ENCODE results near the gene NLK. TPM values are rescaled to one million over a fixed set of nuclear protein-coding genes. Genes with fewer than 3 reads are reported as not detected.
"Not testable (repeated sequence)": the region's sequence is repeated elsewhere in the genome, so short reads cannot be mapped to it uniquely, and the experiment has no call there.

The NLK gene
- total RNA-seq, 2 experiments from 2014 or later, result 12.9 TPM

GRCh38 chr17:28136923-28137322, 94.4 kb downstream of the NLK start:
- POLR2A ChIA-PET, result no interaction called here
- CTCF ChIA-PET, result interaction anchor here (0.7 kb wide), 1 partner anchor 80 kb away, joined by 6 read pairs; no protein-coding TSS in a partner anchor

- ChIA-PET CTCF (no interaction called here), POLR2A (no interaction called here)
Measured at GRCh38 chr17:28139822-28140221, 97.3 kb downstream of the NLK start.

GRCh38 chr17:28141313-28141712, 98.8 kb downstream of the NLK start:
- ChIA-PET CTCF (no interaction called here), POLR2A (no interaction called here)

- ChIA-PET CTCF (no interaction called here), POLR2A (no interaction called here)
Measured at GRCh38 chr17:28141773-28142172, 99.3 kb downstream of the NLK start.

GRCh38 chr17:28142305-28142704, 99.8 kb downstream of the NLK start:
- ChIA-PET POLR2A (no interaction called here), CTCF (no interaction called here)

GRCh38 chr17:28144019-28144418, 101.5 kb downstream of the NLK start:
- ChIA-PET POLR2A (no interaction called here), CTCF (no interaction called here)

GRCh38 chr17:28145348-28145747, 102.9 kb downstream of the NLK start:
- CTCF ChIA-PET, result no interaction called here
- POLR2A ChIA-PET, result no interaction called here

GRCh38 chr17:28147017-28147416, 104.5 kb downstream of the NLK start:
- CTCF ChIA-PET, result no interaction called here

GRCh38 chr17:28151001-28151400, 108.5 kb downstream of the NLK start:
- ChIA-PET POLR2A (no interaction called here), CTCF (no interaction called here)

More at GRCh38 chr17:28147017-28147416, 104.5 kb downstream of the NLK start:
- POLR2A ChIA-PET, result no interaction called here

GRCh38 chr17:28154214-28154613, 111.7 kb downstream of the NLK start:
- CTCF ChIA-PET, result no interaction called here
- POLR2A ChIA-PET, result no interaction called here

GRCh38 chr17:28155405-28155804, 112.9 kb downstream of the NLK start:
- POLR2A ChIA-PET, CTCF ChIA-PET: not testable (repeated sequence)

- CTCF ChIA-PET, result no interaction called here
- POLR2A ChIA-PET, result no interaction called here
Measured at GRCh38 chr17:28159004-28159403, 116.5 kb downstream of the NLK start.

GRCh38 chr17:28159924-28160323, 117.4 kb downstream of the NLK start:
- CTCF ChIA-PET, result no interaction called here
- POLR2A ChIA-PET, result no interaction called here

- ChIA-PET POLR2A (no interaction called here), CTCF (no interaction called here)
Measured at GRCh38 chr17:28160610-28161009, 118.1 kb downstream of the NLK start.

GRCh38 chr17:28161311-28161710, 118.8 kb downstream of the NLK start:
- ChIA-PET CTCF (no interaction called here), POLR2A (no interaction called here)

- ChIA-PET POLR2A (no interaction called here), CTCF (no interaction called here)
Measured at GRCh38 chr17:28166478-28166877, 124.0 kb downstream of the NLK start.

GRCh38 chr17:28169621-28170349, 127.3 kb downstream of the NLK start:
- CTCF ChIA-PET, result interaction anchor here (0.7 kb wide), 1 partner anchor 380 kb away, joined by 3 read pairs; no protein-coding TSS in a partner anchor
- POLR2A ChIA-PET, result no interaction called here

GRCh38 chr17:28170771-28171170, 128.3 kb downstream of the NLK start:
- ChIA-PET POLR2A (no interaction called here), CTCF (no interaction called here)

- CTCF ChIA-PET, result no interaction called here
- POLR2A ChIA-PET, result no interaction called here
Measured at GRCh38 chr17:28173031-28173561, 130.6 kb downstream of the NLK start.

GRCh38 chr17:28173801-28174200, 131.3 kb downstream of the NLK start:
- ChIA-PET POLR2A (no interaction called here), CTCF (no interaction called here)

- CTCF ChIA-PET, result no interaction called here
- POLR2A ChIA-PET, result no interaction called here
Measured at GRCh38 chr17:28174352-28175046, 132.0 kb downstream of the NLK start.

- ChIA-PET POLR2A (no interaction called here), CTCF (no interaction called here)
Measured at GRCh38 chr17:28177351-28177750, 134.9 kb downstream of the NLK start.

All from activated CD8-positive, alpha-beta memory T cell treated with anti-CD3 and anti-CD28 coated beads for 36 hours (primary cell).